ENCODE measurements around the gene NDUFAF3.

GRCh38 chr3:49005303-49005680 is 16.6 kb upstream of the NDUFAF3 start:
- TF ChIP-seq EZH2 (IDR thresholded peaks at IDR 0.05; ENCODE audit: borderline replicate concordance) (no peak), CTCF (IDR thresholded peaks at IDR 0.05; ENCODE audit: poor library complexity) (no peak)

Data from hepatocyte (in vitro differentiated cells).